Measurements from ENCODE around the gene CLEC4D.
"Not testable (repeated sequence)": the region's sequence is repeated elsewhere in the genome, so short reads cannot be mapped to it uniquely, and the experiment has no call there.

Gene CLEC4D

DNA sequence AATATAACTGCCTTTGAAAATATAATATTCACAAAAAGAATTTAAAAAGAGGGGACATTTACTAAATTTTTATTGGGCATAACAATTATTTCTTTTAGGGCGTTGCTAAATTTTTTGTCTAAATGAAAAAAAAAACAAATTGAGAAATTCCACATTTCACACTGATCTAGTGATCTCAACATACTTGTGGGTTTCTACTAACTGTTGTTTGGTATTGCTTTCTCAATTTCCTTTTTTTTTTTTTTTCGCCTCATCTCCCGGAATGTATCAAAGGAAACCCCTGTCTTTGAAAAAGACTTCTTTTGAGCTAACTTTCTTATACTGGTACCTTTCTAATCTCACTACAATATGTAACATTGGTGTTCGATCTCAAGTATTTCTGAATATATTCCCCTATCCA, at the start of gene CLEC4D:
Gene CLEC4D (plus strand): TSS at position 248 of the 400 bp plus-strand sequence. CDS start 230 bp downstream, outside the sequence.
- no peak for DNase-seq (ENCODE audit: low read depth in 2 of 2, low spot score in 1 of 2)

DNA sequence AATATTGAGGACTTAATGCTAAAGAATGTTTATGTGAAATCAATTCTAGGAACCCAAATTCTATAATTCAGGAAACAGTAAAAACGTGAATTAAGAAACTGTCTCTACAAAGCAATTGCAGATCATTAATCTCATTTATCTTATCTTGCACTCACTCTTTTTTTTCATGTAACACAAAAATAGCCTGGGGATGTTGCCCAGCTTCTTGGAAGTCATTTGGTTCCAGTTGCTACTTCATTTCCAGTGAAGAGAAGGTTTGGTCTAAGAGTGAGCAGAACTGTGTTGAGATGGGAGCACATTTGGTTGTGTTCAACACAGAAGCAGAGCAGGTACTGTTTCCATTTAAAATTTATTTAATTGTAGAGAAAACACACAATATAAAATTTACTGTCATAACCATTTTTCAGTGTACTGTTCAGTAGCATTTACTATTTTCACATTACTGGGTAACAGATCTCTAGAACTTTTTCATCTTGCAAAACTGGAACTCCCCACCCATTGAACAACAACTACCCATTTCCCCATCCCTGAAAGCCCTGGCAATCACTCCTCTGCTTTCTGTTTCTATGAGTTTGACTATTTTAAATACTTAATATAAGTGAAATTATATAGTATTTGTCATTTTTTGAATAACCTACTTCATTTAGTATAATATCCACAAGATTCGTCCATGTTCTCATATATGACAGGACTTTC, 47.9 kb upstream of the CLEC4D start:
- DNase-seq (ENCODE audit: low read depth in 2 of 2, low spot score in 1 of 2) = no peak

DNA sequence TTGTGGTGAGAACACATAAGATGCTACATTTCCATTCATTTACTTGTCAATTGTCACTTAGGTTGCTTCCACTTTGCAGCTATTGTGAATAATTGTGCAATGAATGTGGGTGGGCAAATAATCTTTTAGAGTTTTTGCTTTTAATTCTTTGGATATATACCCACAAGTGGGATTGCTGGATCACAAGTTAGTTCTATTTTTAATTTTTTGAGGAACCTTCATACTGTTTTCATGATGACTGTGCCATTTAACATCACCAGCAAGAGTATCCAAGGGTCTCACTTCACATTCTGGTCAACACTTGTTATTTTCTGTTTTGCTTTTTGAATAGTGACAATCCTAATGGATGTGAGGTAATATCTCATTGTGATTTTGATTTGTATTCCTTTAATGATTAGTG, 47.1 kb upstream of the CLEC4D start:
- no peak for DNase-seq (ENCODE audit: low read depth in 2 of 2, low spot score in 1 of 2)

DNA sequence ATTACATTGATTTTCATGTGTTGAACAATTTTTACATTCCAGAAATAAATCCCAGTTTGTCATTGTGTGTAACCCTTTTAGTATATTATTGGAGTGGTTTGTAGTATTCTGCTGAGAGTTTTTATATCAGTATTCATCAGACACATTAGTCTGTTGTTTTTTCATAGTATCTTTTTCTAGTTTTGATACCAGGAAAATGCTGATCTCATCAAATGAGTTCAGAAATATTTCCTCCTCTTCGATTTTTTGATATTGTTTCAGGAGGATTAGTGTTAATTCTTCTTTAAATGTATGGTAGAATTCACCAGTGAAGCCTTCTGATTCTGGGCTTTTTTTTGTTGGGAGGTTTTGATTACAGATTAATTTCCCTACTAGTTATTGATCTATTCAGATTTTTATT, 42.2 kb upstream of the CLEC4D start:
- no peak for DNase-seq (ENCODE audit: low read depth in 2 of 2, low spot score in 1 of 2)

DNA sequence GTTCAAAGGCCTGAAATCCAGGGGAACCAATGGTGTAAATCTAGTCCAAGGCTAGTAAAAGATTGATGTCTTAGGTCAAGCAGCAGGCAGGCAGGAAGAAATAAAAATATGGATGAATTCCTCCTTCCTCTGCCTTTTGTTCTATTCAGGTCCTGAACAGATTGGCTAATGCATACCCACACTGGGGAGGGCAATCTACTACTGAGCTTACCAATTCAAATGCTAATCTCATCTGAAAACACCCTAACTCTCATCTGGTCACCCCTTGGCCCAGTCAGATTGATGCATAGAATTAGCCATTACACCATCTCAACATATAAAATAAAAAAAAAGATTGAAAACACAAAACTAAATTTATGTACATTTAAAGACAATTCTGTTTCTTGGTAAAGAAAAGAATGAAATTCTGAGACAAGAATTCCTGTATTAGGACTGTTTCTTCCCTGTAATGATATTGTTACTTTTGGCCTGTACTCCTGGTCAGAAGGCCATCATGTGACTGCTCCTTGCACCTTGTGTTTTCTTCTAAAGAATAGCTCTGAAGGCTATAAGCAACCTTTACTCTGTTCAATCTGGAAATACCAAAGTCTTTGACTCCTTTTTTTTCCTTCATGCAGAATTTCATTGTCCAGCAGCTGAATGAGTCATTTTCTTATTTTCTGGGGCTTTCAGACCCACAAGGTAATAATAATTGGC, 37.6 kb upstream of the CLEC4D start:
- DNase-seq (ENCODE audit: low read depth in 2 of 2, low spot score in 1 of 2) = no peak

DNA sequence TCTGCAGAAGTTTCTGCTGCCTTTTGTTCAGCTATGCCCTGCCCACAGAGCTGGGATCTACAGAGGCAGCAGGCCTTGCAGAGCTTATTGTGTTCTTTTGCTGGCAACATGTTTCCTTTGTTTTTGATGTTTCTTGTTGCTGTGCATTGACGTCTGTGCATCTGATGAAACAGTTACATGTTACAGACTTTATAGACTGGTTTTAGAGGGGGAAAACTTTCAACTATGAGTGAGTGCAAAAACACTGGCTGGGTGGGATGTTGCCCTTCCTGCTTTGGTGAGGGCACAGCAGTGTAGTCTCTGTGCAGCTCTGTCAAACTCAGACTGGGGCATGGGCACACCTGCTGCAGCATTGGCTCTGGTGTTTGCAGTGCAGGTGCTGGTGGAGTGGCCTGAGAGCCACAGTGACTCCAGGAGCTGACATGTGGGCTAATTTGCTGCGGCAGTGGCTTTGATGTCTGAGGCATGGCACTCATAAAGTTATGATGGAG, 30.7 kb upstream of the CLEC4D start:
- DNase-seq (ENCODE audit: low read depth in 2 of 2, low spot score in 1 of 2) = no peak

DNA sequence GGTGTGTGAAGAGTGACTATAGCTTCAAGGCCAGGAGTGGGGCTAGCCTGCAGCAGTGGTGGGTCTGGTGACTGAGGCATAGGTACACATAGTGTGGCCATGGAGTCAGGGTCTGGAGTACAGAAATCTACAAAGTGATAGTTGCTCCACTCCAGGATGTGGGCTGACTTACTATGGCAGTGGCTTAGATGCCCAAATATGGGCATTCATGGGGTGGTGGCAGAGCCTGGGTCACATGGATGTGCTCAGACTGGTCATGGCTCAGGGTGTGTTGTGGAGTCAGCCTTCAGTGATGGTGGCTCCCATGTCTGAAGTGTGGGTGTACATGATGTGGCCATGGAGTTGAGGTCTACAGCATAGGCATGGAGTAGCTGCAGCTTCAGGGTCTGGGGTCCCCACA, 30.2 kb upstream of the CLEC4D start:
- DNase-seq (ENCODE audit: low read depth in 2 of 2, low spot score in 1 of 2) = no peak

DNA sequence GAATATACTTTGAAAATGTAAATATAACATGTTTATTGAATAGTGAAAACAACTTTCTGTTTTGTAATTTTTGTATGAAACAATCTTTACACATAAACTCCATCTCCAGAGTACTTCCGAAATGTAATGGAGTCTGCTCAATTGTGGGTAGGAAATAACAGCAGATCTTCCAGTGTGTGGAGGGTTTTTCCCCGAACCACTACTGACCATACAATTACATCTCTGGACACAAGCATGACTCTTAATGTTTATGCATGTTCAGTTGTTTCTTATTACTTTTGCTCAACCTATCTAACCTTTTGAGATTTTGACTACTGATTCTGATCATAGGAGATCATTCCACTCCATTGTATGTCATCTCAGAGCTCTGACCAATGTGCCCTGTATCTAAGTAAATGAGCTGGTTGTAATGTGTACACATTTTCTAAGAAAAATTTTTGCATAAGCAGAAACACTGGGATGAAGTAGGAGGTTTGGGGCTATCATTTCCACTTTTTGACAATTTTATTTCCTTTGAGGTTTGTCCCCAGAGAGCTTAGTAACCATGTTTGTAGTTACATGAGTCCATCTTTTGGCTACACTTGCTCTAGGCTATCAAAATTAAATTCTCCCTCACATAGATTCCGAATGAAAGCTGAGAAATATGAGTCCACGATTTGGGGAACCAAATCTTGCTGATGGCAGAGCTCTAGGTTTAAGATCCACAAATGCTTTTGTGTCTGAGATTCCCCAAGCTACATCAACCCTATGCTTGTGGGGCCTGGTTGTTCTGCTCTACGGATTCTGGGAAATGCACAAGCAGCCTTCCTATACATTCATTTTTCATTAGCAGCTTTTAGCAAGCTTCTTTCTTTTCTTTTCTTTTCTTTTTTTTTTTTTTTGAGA, 21.4 kb upstream of the CLEC4D start:
- DNase-seq (ENCODE audit: low read depth in 2 of 2, low spot score in 1 of 2) = no peak

DNA sequence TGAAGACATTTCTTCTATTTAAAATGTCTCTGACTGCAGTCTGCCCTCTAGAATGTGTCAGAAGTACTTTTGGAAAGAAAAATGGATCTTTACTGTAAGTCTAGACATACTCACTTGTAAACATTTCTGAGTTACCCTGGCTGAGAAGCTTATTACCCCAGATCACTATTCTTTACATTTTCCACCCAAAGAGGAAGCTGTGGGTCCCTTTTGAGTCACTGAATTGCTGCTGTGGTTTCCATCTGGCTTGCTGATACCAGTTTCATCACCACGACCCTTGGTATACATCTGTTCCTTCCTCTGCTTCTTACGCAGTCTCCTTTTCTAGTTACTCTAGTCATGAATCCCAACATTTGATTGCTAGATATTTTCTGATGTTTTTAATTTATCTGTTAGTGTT, 20.2 kb upstream of the CLEC4D start:
- no peak for DNase-seq (ENCODE audit: low read depth in 2 of 2, low spot score in 1 of 2)

DNA sequence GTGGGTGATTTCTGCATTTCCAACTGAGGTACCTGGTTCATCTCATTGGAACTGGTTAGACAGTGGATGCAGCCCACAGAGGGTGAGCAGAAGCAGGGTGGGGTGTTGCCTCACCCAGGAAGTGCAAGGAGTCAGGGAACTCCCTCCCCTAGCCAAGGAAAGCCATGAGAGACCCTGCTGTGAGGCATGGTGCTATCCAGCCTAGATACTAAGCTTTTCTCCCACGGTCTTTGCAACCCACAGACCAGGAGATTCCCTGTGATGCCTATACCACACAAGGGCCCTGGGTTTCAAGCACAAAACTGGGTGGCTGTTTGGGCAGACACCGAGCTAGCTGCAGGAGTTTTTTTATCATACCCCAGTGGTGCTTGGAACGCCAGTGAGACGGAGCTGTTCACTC, 17.6 kb upstream of the CLEC4D start:
- DNase-seq (ENCODE audit: low read depth in 2 of 2, low spot score in 1 of 2) = not testable (repeated sequence)

DNA sequence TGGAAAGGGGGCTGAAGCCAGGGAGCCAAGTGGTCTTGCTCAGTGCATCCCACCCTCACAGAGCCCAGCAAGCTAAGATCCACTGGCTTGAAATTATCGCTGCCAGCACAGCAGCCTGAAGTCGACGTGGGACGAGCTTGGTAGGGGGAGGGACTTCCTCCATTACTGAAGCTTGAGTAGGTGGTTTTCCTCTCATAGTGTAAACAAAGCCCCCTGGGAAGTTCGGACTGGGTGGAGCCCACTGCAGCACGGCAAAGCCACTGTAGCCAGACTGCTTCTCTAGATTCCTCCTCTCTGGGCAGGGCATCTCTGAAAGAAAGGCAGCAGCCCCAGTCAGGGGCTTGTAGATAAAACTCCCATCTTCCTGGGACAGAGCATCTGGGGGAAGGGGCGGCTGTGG, 17.2 kb upstream of the CLEC4D start:
- DNase-seq (ENCODE audit: low read depth in 2 of 2, low spot score in 1 of 2) = not testable (repeated sequence)

DNA sequence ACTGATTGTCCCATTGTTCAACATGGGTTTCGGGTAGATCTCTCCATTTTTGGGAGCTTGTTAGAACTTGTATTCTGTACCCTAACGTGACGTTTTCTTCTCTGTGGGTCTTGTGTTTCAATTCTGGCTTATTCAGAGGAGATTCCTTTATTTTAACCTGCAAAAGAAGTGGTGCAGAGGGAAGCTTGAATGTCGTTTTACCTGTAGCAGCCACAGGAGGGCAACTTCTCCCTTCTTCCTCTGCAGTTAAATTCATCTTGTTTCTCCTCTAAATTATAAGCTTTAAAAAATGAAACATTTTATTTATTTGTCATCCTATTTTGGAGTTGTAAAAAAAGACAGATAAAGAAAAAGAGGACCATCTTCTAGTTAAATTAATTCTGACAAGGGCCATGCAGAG, 13.7 kb upstream of the CLEC4D start:
- DNase-seq (ENCODE audit: low read depth in 2 of 2, low spot score in 1 of 2) = no peak

DNA sequence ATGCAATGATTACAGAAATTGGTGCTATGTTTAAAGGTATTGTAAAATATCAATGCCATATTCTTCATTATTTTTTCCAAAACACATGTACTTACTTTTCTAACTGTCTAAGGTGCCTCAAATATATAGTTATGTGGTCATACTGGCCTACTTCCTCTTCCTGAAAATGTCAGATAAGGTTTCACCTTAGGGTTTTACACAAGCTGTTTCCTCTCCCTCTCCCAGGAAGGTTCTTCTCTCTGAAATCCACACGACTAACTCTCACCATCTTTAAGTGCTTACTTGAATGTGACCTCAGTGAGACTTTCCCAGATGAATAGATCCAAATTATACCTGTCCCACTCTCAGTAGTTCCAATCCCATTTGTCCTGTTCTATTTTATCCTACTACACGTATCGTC, 11.6 kb upstream of the CLEC4D start:
- DNase-seq (ENCODE audit: low read depth in 2 of 2, low spot score in 1 of 2) = no peak

DNA sequence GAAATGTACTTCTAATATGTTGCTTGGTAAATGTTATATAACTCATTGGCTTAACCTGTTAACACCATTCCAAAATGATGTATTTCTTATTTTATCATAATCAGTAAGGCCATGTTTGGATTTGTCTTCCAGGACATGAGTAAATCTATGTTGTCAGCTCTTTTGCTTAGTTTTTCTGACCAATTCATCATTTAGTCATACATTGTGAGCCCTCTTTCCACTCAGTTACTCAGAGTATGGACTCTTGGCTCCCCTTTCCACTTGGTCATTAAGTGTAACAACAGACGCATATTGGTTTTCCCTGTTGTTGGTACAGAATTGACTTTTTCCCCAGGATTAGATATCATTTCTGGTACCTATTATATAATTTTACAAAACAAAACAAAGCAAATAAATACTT, 9.0 kb upstream of the CLEC4D start:
- DNase-seq (ENCODE audit: low read depth in 2 of 2, low spot score in 1 of 2) = no peak

DNA sequence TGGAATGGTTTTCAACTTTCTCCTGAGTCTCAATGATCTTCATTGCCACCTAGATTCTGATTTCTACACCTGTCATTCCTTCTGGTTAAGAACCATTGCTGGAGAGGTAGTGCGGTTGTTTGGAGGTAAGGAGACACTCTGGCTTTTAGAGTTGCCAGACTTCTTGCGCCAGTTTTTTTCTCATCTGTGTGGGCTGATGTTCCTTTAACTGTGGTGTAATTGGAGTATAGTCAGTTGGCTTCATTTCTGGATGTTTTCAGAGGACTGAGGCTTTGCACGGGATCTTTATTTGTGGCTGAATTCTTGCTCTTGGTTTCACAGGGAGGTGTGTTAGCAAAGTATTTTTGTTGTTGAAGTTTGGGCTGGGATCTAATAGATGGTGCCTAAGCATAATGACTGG, 5.7 kb upstream of the CLEC4D start:
- no peak for DNase-seq (ENCODE audit: low read depth in 2 of 2, low spot score in 1 of 2)

DNA sequence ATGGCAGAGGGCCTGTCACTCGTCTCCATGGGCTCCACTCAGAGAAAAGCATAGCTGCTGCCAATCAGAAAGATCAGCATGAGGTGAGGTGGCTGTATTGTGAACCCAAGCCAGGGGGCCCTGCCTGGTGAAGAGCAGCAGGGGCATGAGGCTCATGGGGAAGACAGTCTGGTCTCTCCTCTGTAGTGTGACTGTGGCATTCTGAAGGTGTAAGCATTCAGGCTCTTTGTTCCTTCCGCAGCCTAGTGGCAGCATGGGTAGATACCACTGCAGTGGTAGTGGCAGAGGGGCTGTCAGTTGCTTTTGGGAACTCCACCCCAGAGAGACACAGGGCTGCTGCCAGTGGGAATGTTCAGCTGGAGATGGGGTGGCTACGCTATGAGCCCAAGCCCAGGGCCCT, 5.1 kb upstream of the CLEC4D start:
- no peak for DNase-seq (ENCODE audit: low read depth in 2 of 2, low spot score in 1 of 2)

DNA sequence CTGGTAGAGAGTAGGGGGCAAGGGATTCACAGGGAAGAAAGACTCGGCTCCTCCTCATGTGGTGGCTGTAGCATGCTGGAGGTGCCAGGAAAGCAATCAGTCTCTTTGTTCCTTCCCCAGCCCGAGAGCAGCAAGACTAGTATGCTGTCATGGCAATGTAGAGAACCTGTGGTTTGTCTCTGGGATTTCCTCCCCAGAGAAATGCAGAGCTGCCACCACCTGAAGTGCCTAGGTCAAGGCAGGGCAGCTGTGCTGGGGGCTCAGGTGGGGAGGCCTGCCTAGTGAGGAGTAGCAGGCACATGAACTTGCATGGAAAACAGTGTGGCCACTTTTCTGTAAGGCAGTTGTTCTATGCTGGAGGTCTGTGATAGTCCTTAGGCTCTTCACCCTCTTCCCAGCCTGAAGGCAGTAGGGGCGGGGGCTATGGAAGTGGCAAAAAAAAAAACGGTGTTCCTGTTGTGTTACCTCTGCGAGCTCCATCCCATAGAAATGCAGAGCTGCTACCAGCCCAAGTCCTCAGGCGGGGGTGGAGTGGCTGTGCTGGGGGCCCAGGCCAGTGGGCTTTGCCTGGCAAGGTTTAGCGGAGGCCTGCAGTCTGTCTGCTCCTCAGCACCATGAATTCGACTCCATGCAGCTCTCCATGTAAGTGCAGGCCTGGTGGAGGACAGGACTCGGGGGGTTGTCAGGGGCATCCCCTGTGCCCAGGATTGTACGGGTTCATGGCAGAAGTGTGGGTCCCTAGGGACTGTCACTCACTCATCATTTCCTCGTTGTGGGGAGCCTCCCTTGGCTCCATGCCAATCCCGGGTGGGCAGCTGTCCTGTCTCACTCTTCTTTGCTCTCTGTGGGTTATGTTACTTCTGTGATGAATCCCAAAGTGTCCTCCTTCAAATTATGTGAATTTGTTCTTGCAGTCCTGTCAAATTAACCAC, 4.1 kb upstream of the CLEC4D start:
- DNase-seq (ENCODE audit: low read depth in 2 of 2, low spot score in 1 of 2) = no peak

DNA sequence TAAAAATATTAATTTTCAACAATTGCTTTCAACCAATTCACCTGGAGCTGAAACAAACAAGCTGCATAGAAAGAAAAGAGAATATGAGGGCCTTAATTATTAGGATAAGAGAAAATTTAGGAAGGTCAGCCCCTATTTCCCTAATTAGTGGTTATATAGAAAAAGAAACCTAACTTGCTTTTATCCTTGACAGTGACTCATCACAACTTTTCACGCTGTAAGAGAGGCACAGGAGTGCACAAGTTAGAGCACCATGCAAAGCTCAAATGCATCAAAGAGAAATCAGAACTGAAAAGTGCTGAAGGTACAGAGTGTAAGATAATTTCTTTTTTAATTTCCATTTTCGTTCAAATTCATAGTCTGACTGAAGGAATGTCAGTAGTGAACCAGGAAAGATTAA, 4.7 kb downstream of the CLEC4D start:
- no peak for DNase-seq (ENCODE audit: low read depth in 2 of 2, low spot score in 1 of 2)

DNA sequence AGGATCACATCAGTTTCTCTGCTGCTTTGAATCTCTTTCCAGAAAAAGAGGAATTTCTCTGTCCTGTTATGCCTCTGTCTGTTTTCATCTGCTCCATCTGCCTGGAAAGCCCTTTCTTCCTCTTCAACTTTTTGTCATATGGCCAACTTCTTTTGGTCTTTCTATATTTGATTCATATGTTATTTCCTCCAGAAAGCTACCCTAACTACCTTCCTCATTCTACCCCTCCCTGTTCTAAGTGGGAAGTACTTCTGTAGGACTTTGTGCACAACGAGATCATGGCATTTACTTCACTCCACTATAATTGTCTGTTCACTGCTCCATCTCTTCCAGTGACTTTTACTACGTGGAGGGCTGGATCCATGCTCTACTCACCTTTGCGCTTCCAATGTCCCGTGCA, 5.9 kb downstream of the CLEC4D start:
- no peak for DNase-seq (ENCODE audit: low read depth in 2 of 2, low spot score in 1 of 2)

DNA sequence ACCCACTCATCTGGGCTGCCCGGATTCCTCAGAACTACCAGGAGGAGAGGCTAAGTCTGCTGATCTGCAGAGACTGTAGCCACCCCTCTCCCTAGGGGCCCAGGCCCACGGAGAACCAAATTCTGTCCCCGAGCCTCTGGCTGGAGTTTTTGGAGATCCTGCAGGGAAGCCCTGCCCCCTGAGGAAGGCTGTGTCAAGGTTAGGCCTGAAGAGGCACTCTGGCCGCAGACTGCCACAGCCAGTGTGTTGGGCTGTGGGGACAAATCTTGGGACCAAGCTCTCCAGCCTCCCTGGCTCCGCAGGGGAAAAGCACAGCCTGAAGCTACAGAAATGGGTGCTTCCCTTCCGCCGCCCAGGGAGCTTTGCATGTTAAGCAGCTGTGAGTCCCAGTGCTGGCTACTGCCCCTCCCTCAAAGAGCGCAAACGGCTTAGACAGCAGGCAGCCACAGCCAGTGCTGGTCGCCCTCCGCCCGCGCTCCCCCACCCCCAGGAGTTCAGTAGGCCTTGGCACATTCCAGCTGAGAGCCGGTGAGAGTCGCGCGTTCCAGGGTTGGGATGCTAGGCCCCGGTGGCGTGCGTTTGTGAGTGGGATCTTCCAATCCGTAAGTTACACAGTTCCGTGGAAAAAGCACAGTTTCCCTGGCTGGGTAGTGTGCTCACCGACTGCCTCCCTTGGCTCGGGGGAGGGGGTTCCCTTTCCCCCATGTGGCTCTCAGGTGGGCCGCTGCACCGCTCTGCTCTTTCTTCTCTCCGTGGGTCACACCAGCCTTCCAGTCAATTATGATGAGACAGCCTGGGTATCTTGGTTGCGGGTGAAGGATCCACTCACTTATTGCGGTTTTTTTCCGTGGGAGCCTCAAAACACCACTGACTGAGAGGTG, 14.2 kb downstream of the CLEC4D start:
- DNase-seq (ENCODE audit: low read depth in 2 of 2, low spot score in 1 of 2) = no peak

All from stimulated activated CD8-positive, alpha-beta memory T cell treated with anti-CD3 and anti-CD28 coated beads, Interleukin-4, amount 100 ng/mL, for 1 hour (primary cell).